ENCODE data around the gene GALNT13.

The GALNT13 gene

DNA sequence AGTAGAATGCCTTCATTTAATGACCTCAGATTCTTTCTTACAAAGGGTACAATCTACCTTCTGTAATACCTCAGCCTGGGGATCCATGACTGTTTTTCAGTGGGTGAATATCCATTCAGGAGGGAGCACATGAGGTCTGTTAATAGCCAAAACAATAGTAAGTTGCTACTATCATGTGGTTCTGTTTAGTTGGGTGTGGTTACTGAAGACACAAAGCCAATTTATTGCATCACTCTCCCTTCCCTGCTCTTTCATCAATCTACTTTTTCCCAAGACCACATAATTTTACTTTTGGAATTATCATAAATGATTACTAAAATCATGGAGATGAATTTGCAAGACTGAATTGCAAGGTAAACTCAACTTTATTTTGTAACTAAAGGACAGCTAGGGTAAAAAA is 254.2 kb downstream of the GALNT13 start:
- DNase-seq (ENCODE audit: low read depth, low spot score): no peak

DNA sequence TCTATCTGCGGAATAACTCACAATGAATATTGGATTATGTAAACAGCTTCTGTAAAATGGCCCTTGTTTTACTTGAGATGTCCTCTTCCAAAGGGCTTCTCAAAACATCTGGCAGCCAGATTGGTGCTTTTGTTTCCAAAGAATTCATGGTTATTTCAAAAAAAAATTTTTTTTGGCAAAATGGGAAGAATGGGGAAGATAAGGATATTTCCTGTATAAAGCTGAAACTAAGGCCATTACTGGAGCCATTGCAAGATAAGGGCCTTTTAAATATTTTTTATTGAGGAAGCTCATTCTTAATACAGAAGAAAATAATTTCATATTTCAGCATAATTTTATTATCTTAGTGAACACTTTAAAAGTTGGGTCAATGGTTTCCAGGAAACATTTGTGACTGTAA is 259.1 kb downstream of the GALNT13 start:
- DNase-seq (ENCODE audit: low read depth, low spot score): no peak

DNA sequence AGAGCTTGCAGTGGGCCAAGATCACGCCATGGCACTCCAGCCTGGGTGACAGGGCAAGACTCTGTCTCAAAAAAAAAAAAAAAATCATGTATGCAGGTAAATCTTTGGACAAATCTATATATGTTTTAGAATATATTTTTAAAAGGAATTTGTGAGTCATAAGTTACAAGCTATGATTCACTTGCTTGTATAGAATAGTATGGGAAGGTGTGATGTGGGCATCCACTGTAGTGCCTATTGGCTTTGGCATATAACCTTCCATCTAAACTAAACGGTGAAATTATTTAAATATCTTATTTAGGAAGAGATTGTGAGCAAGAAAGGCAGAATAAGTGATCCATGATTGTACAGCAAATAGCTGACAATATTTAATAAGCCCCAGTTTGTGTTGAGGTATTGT is 261.1 kb downstream of the GALNT13 start:
- DNase-seq (ENCODE audit: low read depth, low spot score): no peak

DNA sequence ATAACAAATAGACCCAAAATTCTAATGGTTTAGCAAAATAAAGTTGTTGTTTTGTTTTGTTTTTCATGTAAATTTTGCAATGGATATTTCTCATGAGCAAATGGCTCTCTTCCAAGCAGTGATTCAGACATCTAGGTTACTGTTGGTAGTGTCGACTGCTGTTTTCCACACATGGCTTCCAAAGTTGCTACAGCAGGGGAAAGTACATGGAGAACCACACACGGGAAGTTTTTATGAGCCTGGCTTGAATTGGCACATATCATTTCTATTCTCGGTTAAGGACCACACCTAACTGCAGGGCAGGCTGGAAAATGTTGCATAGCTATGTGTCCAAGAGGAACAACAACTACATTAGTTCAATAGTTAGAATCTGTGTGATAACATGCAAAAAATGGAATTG is 262.1 kb downstream of the GALNT13 start:
- no peak for DNase-seq (ENCODE audit: low read depth, low spot score)

DNA sequence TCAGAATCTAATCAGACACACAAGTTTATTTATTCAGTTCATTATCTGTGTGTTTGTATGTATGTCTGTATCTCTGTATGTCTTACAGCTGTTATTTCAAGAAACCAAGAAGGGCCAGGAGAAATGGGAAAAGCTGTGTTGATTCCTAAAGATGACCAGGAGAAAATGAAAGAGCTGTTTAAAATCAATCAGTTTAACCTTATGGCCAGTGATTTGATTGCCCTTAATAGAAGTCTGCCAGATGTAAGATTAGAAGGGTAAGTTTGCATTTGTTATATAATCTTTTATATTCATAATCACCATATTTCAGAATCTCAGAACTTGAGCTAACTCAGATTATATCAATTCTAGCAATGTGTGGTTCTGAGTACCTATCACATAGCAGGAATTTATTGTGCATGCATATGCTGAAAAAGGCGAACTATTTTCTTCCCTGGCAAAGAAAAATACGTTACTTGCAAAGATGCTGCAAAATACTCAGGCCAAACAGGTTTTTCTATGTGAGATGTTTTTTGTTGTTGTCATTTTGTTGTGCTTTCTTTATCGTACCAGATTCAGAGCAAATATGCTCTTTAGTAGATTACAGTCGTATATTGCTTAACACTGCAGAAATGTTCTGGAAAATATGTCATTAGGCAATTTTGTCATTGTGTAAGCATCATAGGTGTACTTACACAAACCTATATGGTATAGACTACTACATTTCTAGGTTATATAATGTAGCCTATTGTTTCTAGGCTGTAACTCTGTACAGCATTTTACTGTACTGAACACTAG is 268.7 kb downstream of the GALNT13 start:
- no peak for DNase-seq (ENCODE audit: low read depth, low spot score)

DNA sequence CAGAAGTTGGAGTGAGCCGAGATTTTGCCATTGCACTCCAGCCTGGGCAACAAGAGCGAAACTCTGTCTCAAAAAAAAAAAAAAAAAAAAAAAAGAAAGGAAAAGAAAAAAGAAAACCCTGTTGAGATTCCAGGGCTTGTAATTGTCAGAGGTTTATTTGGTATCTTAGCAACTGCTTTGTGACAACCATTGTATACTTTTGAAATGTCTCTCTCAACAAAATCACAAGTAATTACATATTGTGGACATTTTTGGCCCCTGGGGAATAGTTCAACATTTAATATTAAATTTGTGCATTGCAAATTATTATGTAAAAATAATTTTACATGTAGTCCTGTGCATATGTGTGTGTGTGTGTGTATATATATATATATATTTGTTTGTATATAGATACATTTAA is 270.8 kb downstream of the GALNT13 start:
- DNase-seq (ENCODE audit: low read depth, low spot score): no peak

DNA sequence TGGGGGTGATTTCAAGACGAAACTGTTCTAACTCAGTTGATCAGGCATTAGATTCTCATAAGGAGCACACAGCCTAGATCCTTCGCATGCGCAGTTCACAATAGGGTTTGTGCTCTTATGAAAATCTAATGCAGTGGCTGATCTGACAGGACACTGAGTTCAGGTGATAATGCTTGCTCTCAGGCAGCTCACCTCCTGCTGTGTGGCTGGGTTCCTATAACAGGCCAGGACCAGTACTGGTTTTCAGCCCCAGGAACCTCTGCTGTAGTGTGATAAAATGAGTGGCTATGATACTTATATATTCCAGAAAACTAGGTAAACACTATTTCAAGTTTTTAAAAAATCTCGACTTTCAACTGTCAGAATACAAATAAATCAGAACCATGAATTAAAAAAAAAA is 271.4 kb downstream of the GALNT13 start:
- DNase-seq (ENCODE audit: low read depth, low spot score): no peak

DNA sequence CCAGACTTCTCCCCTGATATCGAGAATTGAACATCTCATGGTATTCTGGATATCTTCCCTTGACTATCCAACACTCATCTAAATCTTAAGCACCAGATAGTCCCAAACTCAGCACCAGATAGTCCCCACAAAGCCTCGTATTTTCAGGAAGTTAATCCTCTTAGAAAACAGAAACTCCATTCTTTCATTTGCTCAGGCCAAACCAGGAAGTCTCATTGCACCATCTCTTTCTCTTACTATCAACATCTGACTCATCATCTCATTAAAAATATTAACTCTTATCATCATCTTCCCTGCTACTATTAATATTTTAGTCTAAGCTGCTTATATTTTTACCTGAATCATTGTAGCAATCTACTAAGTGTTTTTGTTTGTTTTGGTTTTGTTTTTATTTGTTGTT is 286.4 kb downstream of the GALNT13 start:
- no peak for DNase-seq (ENCODE audit: low read depth, low spot score)

DNA sequence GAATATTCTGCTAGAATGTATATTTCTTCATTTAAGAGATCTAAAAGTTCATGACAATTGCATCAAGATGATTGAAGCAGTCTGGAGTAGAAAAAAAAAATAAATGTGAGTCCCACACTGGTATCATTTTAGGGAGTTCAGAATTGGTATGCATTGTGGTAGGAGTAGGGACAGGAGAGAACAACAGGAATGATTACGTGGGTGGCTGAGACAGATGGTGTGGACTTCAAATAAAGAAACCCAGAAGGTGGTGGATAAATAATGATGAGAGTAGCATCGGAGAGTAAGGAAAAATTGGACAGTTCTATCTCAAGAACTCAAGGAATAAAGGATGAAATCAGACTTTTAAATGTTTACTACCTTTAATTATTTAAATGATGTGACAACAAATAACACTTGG is 289.6 kb downstream of the GALNT13 start:
- no peak for DNase-seq (ENCODE audit: low read depth, low spot score)

DNA sequence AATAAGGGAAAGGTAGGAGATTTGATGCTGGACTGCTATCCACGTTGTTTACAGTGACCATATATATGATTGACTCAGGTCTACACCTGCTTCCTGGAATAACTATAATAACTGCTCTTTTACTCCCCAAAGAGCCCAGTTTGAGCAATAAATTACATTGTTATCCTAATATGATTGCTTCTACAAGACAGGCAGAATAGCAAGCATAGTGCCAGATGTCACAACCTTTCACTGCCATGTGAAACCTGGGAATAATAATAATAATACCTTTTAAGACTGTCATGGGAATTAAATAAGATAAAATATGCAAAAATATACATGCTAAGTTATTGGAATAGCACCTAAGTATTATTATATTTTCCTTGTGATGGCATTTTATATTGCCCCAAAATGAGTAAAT is 298.7 kb downstream of the GALNT13 start:
- DNase-seq (ENCODE audit: low read depth, low spot score): no peak

DNA sequence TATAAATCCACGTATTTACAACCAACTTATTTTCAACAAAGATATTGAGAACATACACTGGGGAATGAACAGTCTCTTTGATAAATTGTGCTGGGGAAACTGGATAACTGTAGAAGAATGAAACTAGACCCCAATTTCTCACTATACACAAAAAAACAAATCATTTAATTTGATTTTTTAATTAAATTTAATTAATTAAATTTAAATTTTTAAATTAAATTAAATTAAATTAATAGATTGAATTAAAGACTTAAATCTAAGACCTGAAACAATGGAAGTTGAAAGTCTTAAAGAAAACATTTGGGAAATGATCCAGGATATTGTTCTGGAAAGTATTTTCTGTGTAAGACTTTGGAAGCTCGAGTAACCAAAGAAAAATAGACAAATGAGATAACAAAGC is 301.4 kb downstream of the GALNT13 start:
- DNase-seq (ENCODE audit: low read depth, low spot score): no peak

DNA sequence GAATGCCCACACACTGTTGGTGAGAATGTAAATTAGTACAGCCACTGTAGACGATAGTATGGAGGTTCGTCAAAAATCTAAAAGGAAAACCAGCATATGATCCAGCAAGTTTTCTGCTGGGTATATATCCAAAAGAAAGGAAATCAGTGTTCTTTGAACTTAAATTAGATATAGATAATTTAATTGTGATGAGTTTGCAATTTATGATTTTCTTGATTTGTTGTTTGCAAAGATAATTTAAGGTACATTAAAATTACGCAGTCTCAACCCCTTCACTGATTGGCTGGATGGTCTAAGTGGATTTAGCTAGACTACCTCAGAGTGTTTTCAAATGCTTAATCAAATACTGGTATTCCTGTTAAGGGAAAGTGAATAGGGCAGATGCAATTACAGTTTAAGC is 302.2 kb downstream of the GALNT13 start:
- no peak for DNase-seq (ENCODE audit: low read depth, low spot score)

DNA sequence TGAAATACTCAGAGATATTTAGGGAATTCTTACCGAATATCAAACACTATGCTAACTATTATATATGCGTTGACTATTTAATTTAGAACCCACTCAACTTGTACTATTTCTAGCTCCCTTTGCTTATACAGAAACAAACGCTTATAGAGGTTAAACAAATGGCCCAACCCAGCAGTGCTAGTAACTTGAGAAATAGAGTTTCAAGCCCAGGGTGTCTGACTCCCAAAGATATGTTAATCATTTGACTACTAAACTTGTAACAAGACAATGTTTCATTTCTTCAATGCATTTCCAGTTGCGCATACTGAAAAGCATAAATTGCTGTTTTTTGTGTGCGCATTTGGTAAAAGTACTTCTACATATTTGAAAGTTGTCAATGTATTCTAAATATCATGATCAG is 310.3 kb downstream of the GALNT13 start:
- DNase-seq (ENCODE audit: low read depth, low spot score): no peak

DNA sequence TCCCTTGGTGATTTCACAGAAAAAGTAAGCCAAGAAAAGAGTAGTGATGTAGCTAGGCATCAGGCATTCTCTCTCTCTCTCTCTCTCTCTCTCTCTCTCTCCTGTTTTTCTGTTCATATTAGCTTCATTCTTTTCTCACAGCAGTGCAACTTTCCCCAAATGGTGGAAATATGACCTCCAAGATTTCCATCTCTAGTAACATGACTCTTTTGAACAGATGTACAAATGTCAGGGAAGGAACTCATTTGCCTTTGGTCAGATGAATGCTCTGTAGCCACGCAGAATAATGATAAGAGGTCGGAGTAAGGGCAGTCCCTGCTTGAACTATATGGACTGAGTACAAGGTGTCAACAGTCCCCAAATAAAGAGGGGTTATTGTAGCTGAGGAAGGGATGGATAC is 316.2 kb downstream of the GALNT13 start:
- DNase-seq (ENCODE audit: low read depth, low spot score): no peak

DNA sequence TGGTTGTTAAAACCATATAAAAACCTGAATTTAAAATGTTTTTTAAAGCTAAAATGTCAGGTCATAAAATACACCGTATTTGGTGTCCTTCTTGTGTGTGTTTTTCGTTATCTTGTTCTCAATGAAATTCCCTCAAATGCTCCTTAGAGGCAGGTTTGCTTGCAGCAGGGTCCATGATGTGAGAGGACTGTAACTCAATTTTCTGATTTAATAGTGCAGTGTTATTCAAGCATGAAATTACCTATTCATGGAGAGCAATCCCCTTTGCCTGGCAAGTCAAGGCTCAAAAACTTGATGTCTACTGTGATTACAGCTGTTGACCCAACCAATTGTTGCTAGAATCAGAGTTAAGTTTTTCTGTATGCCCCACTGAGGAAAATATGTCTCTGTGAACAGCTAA is 318.2 kb downstream of the GALNT13 start:
- DNase-seq (ENCODE audit: low read depth, low spot score): no peak

DNA sequence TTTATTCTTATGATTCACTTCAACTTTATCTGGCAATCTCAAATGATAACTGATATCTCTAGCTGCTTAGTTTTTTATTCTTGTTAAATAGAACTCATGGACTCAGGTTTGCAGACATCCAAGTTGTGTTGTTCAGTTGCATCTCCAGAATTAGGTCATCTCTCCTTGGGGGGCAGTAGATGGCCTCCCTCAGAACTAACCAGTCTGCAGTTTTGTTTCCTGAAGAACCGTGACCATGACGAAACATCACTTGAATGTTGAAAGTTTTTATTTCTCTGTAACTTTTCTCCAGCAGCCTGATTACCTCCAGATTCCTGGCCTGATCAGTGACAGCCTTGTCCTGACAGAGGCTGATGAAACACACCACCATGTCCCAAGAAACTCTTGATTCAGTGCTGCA is 321.5 kb downstream of the GALNT13 start:
- no peak for DNase-seq (ENCODE audit: low read depth, low spot score)

DNA sequence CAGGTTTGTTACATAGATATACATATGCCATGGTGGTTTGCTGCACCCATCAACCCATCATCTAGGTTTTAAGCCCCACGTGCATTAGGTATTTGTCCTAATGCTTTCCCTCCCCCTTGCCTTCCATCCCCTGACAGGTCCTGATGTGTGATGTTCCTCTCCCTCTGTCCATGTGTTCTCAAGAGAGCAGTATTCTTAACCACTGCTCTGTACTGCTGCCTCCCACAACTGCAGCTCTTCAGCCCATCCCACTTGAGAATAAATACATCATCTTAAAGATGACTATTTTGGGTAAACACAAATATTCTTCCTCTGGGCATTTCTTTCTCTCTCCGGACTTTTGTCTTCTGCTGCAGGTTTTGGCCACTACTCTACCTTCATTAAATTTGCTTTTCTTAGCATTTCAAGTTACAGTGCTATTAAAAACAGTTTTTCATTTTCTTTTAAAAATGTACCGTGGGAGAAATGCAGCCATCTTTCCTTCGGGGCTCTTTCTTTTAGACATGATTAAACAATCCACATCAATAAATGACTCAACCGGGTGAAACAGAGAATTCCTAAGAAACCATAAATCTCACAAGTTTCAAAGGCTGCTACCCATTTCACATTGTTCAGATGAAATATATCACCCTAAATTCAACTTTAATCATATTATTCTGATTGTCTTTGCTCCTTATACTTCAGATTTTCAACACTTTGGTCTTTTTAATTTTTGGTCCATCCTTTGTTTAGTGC is 323.4 kb downstream of the GALNT13 start:
- DNase-seq (ENCODE audit: low read depth, low spot score): no peak

DNA sequence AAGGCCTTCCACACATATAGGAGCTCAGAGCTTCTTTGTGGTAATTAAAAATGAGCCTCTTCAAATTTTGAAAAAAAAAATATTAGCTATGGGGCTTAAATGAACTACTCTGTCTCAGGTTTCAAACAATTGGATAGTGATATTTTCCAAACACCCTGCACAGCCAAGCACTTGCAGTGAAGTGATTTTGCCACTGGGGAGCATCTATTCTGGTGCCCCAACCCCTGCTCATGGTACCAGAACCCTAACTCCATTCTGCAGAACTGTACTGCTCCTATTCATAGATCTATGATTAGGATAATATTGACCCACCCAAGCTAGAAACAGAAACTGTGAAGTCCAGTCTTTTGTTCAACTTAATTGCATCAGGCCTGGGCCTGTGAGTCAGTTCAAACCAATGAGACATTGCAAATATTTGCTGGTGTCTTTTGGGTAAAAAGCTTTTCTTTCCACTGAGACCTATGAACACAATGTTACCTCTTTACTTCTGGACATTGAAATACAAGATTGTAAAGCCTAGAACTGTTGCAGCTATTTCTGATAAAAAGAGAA is 324.0 kb downstream of the GALNT13 start:
- no peak for DNase-seq (ENCODE audit: low read depth, low spot score)

DNA sequence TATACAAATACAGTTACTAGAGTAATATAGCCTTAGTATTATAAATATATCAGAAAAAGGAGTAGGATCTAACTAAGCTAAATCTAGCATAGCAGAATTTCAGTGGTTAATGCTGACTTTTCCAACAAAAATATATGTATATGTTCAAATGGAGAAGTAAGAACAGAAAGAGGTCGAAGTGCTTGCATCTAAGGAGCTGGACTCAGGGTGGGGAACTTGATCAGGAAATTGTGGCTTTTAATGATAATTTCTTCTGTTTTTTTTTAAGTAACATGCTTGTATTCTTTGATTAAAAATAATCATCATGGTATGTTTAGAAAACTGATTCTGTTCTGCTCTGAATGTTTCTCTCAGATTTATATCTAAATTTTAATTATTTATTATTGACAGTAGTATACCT is 327.1 kb downstream of the GALNT13 start:
- DNase-seq (ENCODE audit: low read depth, low spot score): no peak

DNA sequence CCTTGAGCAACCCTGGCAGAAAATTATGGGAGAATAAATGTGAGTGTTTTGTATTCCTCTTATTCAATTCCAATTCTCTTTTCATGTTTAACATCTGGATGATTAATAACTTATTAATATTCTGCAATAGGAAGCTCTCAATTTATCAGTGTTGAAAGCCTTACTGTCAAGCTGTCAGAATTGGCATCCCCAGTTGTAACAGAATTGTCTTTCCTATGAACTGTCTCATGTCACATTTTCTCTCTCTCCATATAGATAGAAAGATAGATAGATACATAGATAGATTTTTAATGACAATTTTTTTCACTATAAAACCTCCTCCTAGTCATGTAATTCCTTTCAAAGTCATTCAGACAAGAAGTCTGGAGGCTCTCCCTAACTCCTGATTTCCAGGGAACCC is 331.5 kb downstream of the GALNT13 start:
- DNase-seq (ENCODE audit: low read depth, low spot score): no peak

DNA sequence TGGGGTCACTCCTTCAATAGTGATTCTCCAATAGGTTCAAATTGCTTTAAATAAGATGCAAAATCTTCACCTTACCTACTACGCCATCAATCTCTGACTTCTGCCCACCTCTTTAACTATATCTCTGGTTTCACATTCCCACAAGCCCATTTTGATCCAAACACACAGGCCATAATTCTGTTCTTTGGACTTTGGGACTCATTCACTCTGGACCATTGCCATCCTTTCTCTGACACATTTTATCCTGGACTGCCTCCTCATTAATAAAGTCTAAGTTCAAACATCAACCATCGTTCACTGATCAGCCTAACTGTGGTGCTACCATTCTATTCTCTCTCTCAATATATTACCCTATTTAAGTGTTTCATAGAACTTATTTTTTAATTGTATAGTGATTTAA is 332.2 kb downstream of the GALNT13 start:
- no peak for DNase-seq (ENCODE audit: low read depth, low spot score)

DNA sequence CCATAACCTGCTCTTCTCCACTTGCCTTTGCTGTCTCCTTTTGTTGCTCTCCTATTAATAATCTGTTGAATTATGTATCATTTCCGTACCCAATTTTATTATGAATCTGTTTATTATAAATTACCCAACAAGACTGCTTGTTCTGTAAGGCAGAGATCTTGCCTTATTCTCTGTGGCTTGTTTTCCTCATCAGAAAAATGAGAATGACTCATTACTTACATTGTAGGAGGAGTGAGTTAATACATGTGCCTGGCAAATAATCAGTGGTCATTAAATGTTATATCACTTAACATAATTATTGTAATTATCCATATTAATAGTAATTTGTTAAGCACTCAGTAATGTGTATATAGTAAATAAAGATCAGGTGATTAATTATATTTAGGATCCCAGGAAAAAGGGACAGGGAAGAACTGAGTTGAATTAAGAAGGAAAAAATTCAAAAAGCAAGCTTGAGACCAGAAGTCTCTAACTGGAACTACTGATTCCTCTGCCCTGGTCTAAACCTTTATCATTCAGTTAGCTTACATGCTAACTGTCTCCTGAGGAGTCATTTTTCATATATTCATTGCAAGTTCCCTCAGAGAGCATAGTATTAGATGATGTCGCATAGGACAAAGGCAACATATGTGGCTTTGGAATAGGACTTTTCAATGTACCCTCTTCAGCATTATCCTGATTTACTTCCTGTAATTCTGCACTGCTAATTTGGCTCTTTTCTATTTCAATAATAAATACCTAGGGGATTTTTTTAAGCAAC is 335.7 kb downstream of the GALNT13 start:
- no peak for DNase-seq (ENCODE audit: low read depth, low spot score)
